GM12874 (cell line): ENCODE measurements around the gene KCMF1.

Source experiments
- CTCF ChIP-seq: IDR thresholded peaks from 2 replicates; pipeline ENCODE4 v1.5.1; 2011; ENCODE audit warnings: low read depth, mild to moderate bottlenecking, control low read depth, low read length, moderate library complexity; ENCODE audit not compliant: insufficient read depth

The KCMF1 gene

GRCh38 chr2:85011747-85012146 lies 40.8 kb downstream of the KCMF1 start:
- peak; percentile 32; the same call in 1 of the 2 replicates for TF ChIP-seq CTCF

- TF ChIP-seq CTCF, result no peak
Observed at GRCh38 chr2:85012431-85012830, 41.5 kb downstream of the KCMF1 start.

- TF ChIP-seq CTCF, result no peak
Observed at GRCh38 chr2:85012855-85013254, 41.9 kb downstream of the KCMF1 start.

GRCh38 chr2:85015653-85016360 lies 44.8 kb downstream of the KCMF1 start:
- no peak for TF ChIP-seq CTCF

GRCh38 chr2:85016446-85016845 lies 45.5 kb downstream of the KCMF1 start:
- no peak for TF ChIP-seq CTCF

- 0 out of 2 replicates have a peak, but pooled peaks have one; percentile 0 for TF ChIP-seq CTCF
Observed at GRCh38 chr2:85017411-85018048, 46.6 kb downstream of the KCMF1 start.

- TF ChIP-seq CTCF, result no peak
Observed at GRCh38 chr2:85018049-85018447, 47.1 kb downstream of the KCMF1 start.
